Tibial nerve (tissue), 4 donors: Measurements from ENCODE around the gene CACNA1B.

Experiments used
- EP300 ChIP-seq, 2 donors: sonication (generic); formaldehyde crosslinking; IDR thresholded peaks; one replicate each; pipeline ENCODE4 v1.6.1; 2017; ENCODE audit warnings: antibody characterized with exemption in 2 of 2, mild to moderate bottlenecking in 1 of 2
- TF ChIP-seq, protein P1 (sequence below), 5 experiments: fragments of 200-600 bp in 3 of 5; fragments of 450-650 bp in 2 of 5; sonication (generic) in 3 of 5; IDR thresholded peaks; one replicate each; pipeline ENCODE4 v1.5.1; 2016 to 2019; ENCODE audit warnings: antibody characterized with exemption in 5 of 5, mild to moderate bottlenecking in 3 of 5, moderate library complexity in 2 of 5

DNA sequence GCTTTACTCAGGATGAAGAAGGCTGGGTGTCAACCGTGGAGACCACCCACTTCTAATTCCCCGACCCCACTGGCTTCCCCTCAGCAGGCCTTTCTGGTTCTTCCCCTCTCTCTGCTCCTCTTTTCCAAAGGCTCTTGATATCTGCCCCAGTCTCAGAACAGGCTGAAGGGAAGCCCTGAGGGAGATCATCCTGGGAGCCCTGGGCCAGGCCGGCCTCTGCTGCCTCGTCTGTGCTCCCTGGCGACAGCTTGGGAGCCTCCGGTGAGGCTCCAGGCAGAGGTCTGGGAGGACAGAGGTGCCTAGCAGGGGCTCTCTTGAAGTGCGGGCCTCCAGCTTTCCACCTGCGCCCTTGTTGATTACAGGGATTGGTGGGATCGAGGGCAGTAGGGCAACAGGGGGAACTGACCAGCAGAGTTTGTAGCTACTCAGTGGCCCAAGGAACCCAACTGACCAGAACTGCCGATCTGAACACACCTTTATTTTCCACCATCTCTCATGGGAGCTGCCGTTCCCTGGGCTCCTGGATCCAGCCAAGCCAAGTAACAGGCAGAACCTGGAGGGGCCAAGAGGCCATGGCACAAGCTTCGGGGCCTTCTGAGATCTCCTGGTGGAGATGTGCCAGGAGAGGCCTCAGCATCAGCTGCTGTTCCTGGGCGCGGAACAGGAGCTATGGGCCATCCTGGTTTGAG, 198.5 kb downstream of the CACNA1B start:
- TF ChIP-seq, protein P1, sequence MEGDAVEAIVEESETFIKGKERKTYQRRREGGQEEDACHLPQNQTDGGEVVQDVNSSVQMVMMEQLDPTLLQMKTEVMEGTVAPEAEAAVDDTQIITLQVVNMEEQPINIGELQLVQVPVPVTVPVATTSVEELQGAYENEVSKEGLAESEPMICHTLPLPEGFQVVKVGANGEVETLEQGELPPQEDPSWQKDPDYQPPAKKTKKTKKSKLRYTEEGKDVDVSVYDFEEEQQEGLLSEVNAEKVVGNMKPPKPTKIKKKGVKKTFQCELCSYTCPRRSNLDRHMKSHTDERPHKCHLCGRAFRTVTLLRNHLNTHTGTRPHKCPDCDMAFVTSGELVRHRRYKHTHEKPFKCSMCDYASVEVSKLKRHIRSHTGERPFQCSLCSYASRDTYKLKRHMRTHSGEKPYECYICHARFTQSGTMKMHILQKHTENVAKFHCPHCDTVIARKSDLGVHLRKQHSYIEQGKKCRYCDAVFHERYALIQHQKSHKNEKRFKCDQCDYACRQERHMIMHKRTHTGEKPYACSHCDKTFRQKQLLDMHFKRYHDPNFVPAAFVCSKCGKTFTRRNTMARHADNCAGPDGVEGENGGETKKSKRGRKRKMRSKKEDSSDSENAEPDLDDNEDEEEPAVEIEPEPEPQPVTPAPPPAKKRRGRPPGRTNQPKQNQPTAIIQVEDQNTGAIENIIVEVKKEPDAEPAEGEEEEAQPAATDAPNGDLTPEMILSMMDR (IDR thresholded peaks at IDR 0.05), result no peak
- no peak for TF ChIP-seq EP300 (IDR thresholded peaks at IDR 0.05)
